Fibroblast of gingiva (primary cell): ENCODE results near the gene MINDY4B.
A peak's percentile ranks its signal among the peaks of the same experiment; 100 is the strongest.
"Not testable (repeated sequence)": the region's sequence is repeated elsewhere in the genome, so short reads cannot be mapped to it uniquely, and the experiment has no call there.

Source experiments
- DNase-seq: peaks from one replicate; pipeline ENCODE4 v3.0.0-alpha.2; 2011; ENCODE audit warnings: low read depth

Gene MINDY4B

GRCh38 chr3:150898046-150898754 lies 7.0 kb downstream of the MINDY4B start:
- no peak for DNase-seq

GRCh38 chr3:150897592-150897991 lies 7.6 kb downstream of the MINDY4B start:
- DNase-seq: no peak

GRCh38 chr3:150890831-150891230 lies 14.4 kb downstream of the MINDY4B start:
- DNase-seq: no peak

GRCh38 chr3:150890295-150890694 lies 14.9 kb downstream of the MINDY4B start:
- peak; percentile 57 for DNase-seq

- DNase-seq: no peak
Measured at GRCh38 chr3:150889106-150889505, 16.1 kb downstream of the MINDY4B start.

- no peak for DNase-seq
Measured at GRCh38 chr3:150887031-150887430, 18.2 kb downstream of the MINDY4B start.

GRCh38 chr3:150885535-150885934 lies 19.7 kb downstream of the MINDY4B start:
- DNase-seq: no peak

GRCh38 chr3:150878996-150879575 lies 26.2 kb downstream of the MINDY4B start:
- no peak for DNase-seq

- no peak for DNase-seq
Measured at GRCh38 chr3:150878290-150878689, 26.9 kb downstream of the MINDY4B start.

- DNase-seq: no peak
Measured at GRCh38 chr3:150877303-150877702, 27.9 kb downstream of the MINDY4B start.

GRCh38 chr3:150876611-150877265 lies 28.5 kb downstream of the MINDY4B start:
- no peak for DNase-seq

- DNase-seq: no peak
Measured at GRCh38 chr3:150875548-150875947, 29.7 kb downstream of the MINDY4B start.

- DNase-seq: no peak
Measured at GRCh38 chr3:150874666-150875219, 30.5 kb downstream of the MINDY4B start.

GRCh38 chr3:150871192-150871591 lies 34.0 kb downstream of the MINDY4B start:
- DNase-seq: no peak

- DNase-seq: peak; percentile 28
Measured at GRCh38 chr3:150870406-150870805, 34.8 kb downstream of the MINDY4B start.

GRCh38 chr3:150868282-150868681 lies 37.0 kb downstream of the MINDY4B start:
- no peak for DNase-seq

- no peak for DNase-seq
Measured at GRCh38 chr3:150867434-150867833, 37.8 kb downstream of the MINDY4B start.

GRCh38 chr3:150863921-150864320 lies 41.3 kb downstream of the MINDY4B start:
- not testable (repeated sequence) for DNase-seq

- DNase-seq: no peak
Measured at GRCh38 chr3:150861851-150862250, 43.4 kb downstream of the MINDY4B start.

GRCh38 chr3:150857936-150858335 lies 47.3 kb downstream of the MINDY4B start:
- DNase-seq: not testable (repeated sequence)

- no peak for DNase-seq
Measured at GRCh38 chr3:150850191-150850590, 55.0 kb downstream of the MINDY4B start.

- no peak for DNase-seq
Measured at GRCh38 chr3:150848864-150849263, 56.4 kb downstream of the MINDY4B start.

GRCh38 chr3:150847433-150847832 lies 57.8 kb downstream of the MINDY4B start:
- no peak for DNase-seq
